ENCODE results near the gene CFAP46.
"Not testable (repeated sequence)": the region's sequence is repeated elsewhere in the genome, so short reads cannot be mapped to it uniquely, and the experiment has no call there.

CFAP46 gene

GRCh38 chr10:132785723-132786475 lies 156.5 kb downstream of the CFAP46 start, which contains the start of gene NKX6-2:
Gene NKX6-2 (minus strand): TSS chr10:132786147. CDS start chr10:132785948, 199 bp downstream.
- DNase-seq, result peak in 1 of 3 donors; percentile 42

- peak in 1 of 3 donors; percentile 21 for DNase-seq
Observed at GRCh38 chr10:132784866-132785722, 157.3 kb downstream of the CFAP46 start.

- DNase-seq, result peak in 2 of 3 donors; percentile 27 to 54
Observed at GRCh38 chr10:132783940-132784865, 158.2 kb downstream of the CFAP46 start.

- DNase-seq, result no peak
Observed at GRCh38 chr10:132783165-132783939, 159.0 kb downstream of the CFAP46 start.

- no peak for DNase-seq
Observed at GRCh38 chr10:132781556-132781955, 160.8 kb downstream of the CFAP46 start.

- no peak for DNase-seq
Observed at GRCh38 chr10:132780356-132780755, 162.0 kb downstream of the CFAP46 start.

- no peak for DNase-seq
Observed at GRCh38 chr10:132779549-132780294, 162.6 kb downstream of the CFAP46 start.

GRCh38 chr10:132777441-132777840 lies 164.9 kb downstream of the CFAP46 start:
- DNase-seq, result no peak

- no peak for DNase-seq
Observed at GRCh38 chr10:132776821-132777220, 165.5 kb downstream of the CFAP46 start.

GRCh38 chr10:132776186-132776585 lies 166.2 kb downstream of the CFAP46 start:
- no peak for DNase-seq

GRCh38 chr10:132774902-132775863 lies 167.2 kb downstream of the CFAP46 start:
- no peak for DNase-seq

- no peak for DNase-seq
Observed at GRCh38 chr10:132774181-132774901, 168.0 kb downstream of the CFAP46 start.

- not testable (repeated sequence) for DNase-seq
Observed at GRCh38 chr10:132772816-132773215, 169.6 kb downstream of the CFAP46 start.

- DNase-seq, result no peak
Observed at GRCh38 chr10:132770061-132771021, 172.0 kb downstream of the CFAP46 start.

- DNase-seq, result no peak
Observed at GRCh38 chr10:132768346-132769248, 173.8 kb downstream of the CFAP46 start.

- no peak for DNase-seq
Observed at GRCh38 chr10:132766291-132766690, 176.1 kb downstream of the CFAP46 start.

GRCh38 chr10:132765435-132765834 lies 176.9 kb downstream of the CFAP46 start:
- DNase-seq, result no peak
